Mucosa of descending colon (tissue), 3 donors: Measurements from ENCODE around the gene MEA1. TPM values are rescaled to one million over a fixed set of nuclear protein-coding genes. Genes with fewer than 3 reads are reported as not detected.
"Not testable (repeated sequence)": the region's sequence is repeated elsewhere in the genome, so short reads cannot be mapped to it uniquely, and the experiment has no call there.

Experiments used
- ATAC-seq: fragments of 200-7000 bp; cut with Tn5 transposase; one replicate; pipeline ENCODE4 v1.9.1; 2020; ENCODE audit warnings: mild to moderate bottlenecking, moderate library complexity
- DNase-seq, 3 donors: peaks; one replicate each; pipeline ENCODE4 v3.0.0-alpha.2; 2020
- H3K36me3 ChIP-seq: fragments of 200-600 bp; one replicate; pipeline ENCODE4 v1.8.0; 2021; ENCODE audit warnings: low read depth, mild to moderate bottlenecking
- H3K4me1 ChIP-seq: fragments of 200-600 bp; one replicate; pipeline ENCODE4 v1.8.0; 2021; ENCODE audit warnings: low read depth, mild to moderate bottlenecking
- H3K4me3 ChIP-seq: fragments of 200-600 bp; one replicate; pipeline ENCODE4 v1.8.0; 2021; ENCODE audit warnings: mild to moderate bottlenecking
- H3K9me3 ChIP-seq: fragments of 200-600 bp; one replicate; pipeline ENCODE4 v1.8.0; 2021; ENCODE audit warnings: mild to moderate bottlenecking
- intact Hi-C, 2 donors: fragments of 100-400 bp; cut with DNase I in 1 of 2; cut with micrococcal nuclease in 1 of 2; formaldehyde crosslinking; loops; one replicate each; pipeline versions ENCODE4 v1.11.0 to v1.11.1; 2022; cut with DNase I, micrococcal nuclease
- total RNA-seq, 3 donors: library from RNA; stranded (reverse); fragmentation: NEBNext Ultra II Directional in 2 of 3; extraction: Animal tissue kit (Norgen Biotek cat#: 25700) in 2 of 3; gene quantifications; one replicate each; pipeline versions ENCODE4 v1.2.1 to v1.2.4, GENCODE V29; 2021 to 2023
- TF ChIP-seq, protein P1 (sequence below): fragments of 200-600 bp; IDR thresholded peaks from one replicate; pipeline ENCODE4 v1.8.0; 2022; ENCODE audit warnings: antibody characterized with exemption, mild to moderate bottlenecking
- donor health status: DM: no; HTN: no; CAD: no; lungs with moderate emphysema.
- donor health status: DM: no; HTN: no; CAD: no.
- donor health status: DM: no; HTN: yes; CAD: no.

Gene MEA1
- total RNA-seq, 3 donors from 2014 or later: 38.0 to 47.4 (median 39.1) TPM

DNA sequence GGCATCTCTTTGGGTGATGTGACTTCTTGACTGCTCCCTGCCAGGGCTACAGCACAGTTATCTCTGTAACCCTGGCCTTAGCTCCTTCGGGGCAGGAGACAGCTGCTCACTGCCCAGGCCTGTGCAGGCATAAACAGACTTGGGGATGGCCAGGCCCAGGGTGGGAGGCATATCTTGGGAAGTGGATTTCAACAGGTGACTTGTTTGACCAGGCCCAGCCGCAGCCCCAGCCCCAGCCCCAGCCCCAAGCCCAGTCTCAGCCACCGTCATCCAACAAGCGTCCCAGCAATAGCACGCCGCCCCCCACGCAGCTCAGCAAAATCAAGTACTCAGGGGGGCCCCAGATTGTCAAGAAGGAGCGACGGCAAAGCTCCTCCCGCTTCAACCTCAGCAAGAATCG, 7.5 kb downstream of the MEA1 start:
- DNase-seq: no peak

GRCh38 chr6:43005844-43006243, 7.9 kb downstream of the MEA1 start:
- DNase-seq (no peak), ATAC-seq (no peak)
- H3K4me3 ChIP-seq: no peak overlapping the region
- H3K9me3 ChIP-seq: no peaks in the 10 kb centered on the region
- H3K4me1 ChIP-seq: no peaks in the 10 kb centered on the region
- TF ChIP-seq, protein P1, sequence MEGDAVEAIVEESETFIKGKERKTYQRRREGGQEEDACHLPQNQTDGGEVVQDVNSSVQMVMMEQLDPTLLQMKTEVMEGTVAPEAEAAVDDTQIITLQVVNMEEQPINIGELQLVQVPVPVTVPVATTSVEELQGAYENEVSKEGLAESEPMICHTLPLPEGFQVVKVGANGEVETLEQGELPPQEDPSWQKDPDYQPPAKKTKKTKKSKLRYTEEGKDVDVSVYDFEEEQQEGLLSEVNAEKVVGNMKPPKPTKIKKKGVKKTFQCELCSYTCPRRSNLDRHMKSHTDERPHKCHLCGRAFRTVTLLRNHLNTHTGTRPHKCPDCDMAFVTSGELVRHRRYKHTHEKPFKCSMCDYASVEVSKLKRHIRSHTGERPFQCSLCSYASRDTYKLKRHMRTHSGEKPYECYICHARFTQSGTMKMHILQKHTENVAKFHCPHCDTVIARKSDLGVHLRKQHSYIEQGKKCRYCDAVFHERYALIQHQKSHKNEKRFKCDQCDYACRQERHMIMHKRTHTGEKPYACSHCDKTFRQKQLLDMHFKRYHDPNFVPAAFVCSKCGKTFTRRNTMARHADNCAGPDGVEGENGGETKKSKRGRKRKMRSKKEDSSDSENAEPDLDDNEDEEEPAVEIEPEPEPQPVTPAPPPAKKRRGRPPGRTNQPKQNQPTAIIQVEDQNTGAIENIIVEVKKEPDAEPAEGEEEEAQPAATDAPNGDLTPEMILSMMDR: no peak
- intact Hi-C loops: no loop called here
- peaks cover 11% of the 10 kb centered on the region for H3K36me3 ChIP-seq

More for the DNA sequence above, 7.5 kb downstream of the MEA1 start:
- no peak for ATAC-seq
- peaks cover 11% of the 10 kb centered on the region for H3K36me3 ChIP-seq
- no peak overlapping the region for H3K4me3 ChIP-seq
- no peaks in the 10 kb centered on the region for H3K9me3 ChIP-seq
- H3K4me1 ChIP-seq: no peaks in the 10 kb centered on the region
- TF ChIP-seq, protein P1: no peak
- intact Hi-C loops: no loop called here

- Histone ChIP-seq H3K36me3 (no peaks in the 10 kb centered on the region), H3K9me3 (no peaks in the 10 kb centered on the region), H3K4me1 (no peaks in the 10 kb centered on the region), H3K4me3 (no peak overlapping the region)
- DNase-seq: no peak
- TF ChIP-seq, protein P1: no peak
- intact Hi-C loops: no loop called here
- no peak for ATAC-seq
Observed at GRCh38 chr6:43001843-43002242, 11.9 kb downstream of the MEA1 start.

- H3K4me1 ChIP-seq, H3K36me3 ChIP-seq, DNase-seq, H3K4me3 ChIP-seq, H3K9me3 ChIP-seq, ATAC-seq, intact Hi-C loops: not testable (repeated sequence)
Observed at GRCh38 chr6:42998205-42998604, 15.5 kb downstream of the MEA1 start.

DNA sequence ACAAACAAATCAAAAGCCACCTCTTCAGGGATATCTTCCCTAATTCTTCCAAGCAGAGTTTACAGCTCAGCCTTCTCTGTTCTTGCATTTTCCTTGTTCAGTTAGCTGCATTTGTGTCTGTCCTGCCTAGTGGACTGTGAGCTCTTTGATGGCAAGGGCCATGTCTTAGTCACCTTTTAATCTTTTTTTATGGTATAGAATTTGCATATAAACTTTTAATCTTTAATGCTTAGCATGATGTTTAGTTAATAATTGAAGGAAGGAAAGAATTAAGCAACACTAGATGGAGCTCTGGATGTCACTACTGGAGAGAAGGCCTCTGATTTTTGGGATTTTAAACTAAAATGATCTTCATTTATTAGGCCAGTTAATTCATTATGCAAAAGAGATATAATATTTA, 17.2 kb downstream of the MEA1 start:
- intact Hi-C loops: no loop called here
- peak; percentile 95 for ATAC-seq

DNA sequence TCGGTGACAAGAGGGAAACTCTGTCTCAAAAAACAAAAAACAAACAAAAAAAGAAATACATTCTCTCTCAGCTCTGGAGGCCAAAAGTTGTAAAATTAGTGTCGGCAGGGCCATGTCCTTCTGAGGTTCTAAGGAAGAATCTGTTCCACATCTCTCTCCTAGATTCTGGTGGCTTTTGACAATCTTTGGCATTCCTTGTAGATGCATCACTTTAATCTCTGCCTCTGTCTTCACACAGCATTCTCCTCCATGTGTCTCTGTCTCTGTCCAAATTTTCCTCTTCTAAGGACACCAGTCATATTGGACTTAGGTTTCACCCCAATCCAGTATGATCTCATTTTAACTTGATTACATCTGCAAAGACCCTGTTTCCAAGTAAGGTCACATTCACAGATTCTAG, 20.3 kb downstream of the MEA1 start:
- H3K9me3 ChIP-seq: no peaks in the 10 kb centered on the region
- H3K4me1 ChIP-seq: peaks cover 21% of the 10 kb centered on the region
- H3K36me3 ChIP-seq: no peaks in the 10 kb centered on the region
- TF ChIP-seq, protein P1: no peak
- H3K4me3 ChIP-seq: no peak overlapping the region
- intact Hi-C loops: no loop called here
- DNase-seq (no peak), ATAC-seq (no peak)

More for the DNA sequence above, 17.2 kb downstream of the MEA1 start:
- H3K9me3 ChIP-seq: no peaks in the 10 kb centered on the region
- DNase-seq: no peak
- TF ChIP-seq, protein P1: no peak
- no peaks in the 10 kb centered on the region for H3K36me3 ChIP-seq
- peaks cover 7% of the 10 kb centered on the region for H3K4me1 ChIP-seq
- no peak overlapping the region for H3K4me3 ChIP-seq
